SW 1271 (cell line): Measurements from ENCODE around the gene FFAR1.

Experiments
- DNase-seq, 2 experiments: peaks; one replicate each; lab custom pipeline; 2025; lab: John Stamatoyannopoulos, UW

Gene FFAR1

GRCh38 chr19:35347171-35347929 lies at the start of gene FFAR1:
Gene FFAR1 (plus strand): TSS chr19:35347902. CDS start chr19:35351552, 3,650 bp downstream.
- DNase-seq, result no peak

GRCh38 chr19:35297922-35298321 lies 49.8 kb upstream of the FFAR1 start:
- DNase-seq, result no peak

- DNase-seq, result no peak
Measured at GRCh38 chr19:35298561-35298972, 49.1 kb upstream of the FFAR1 start.

- no peak for DNase-seq
Measured at GRCh38 chr19:35299523-35300338, 48.0 kb upstream of the FFAR1 start.

- no peak for DNase-seq
Measured at GRCh38 chr19:35300339-35300649, 47.4 kb upstream of the FFAR1 start.

- no peak for DNase-seq
Measured at GRCh38 chr19:35301961-35302360, 45.7 kb upstream of the FFAR1 start.

- no peak for DNase-seq
Measured at GRCh38 chr19:35302446-35302845, 45.3 kb upstream of the FFAR1 start.

- no peak for DNase-seq
Measured at GRCh38 chr19:35303357-35303915, 44.3 kb upstream of the FFAR1 start.

GRCh38 chr19:35304036-35304435 lies 43.7 kb upstream of the FFAR1 start:
- no peak for DNase-seq

GRCh38 chr19:35305181-35305580 lies 42.5 kb upstream of the FFAR1 start:
- DNase-seq, result no peak

- no peak for DNase-seq
Measured at GRCh38 chr19:35306473-35307246, 41.0 kb upstream of the FFAR1 start.

GRCh38 chr19:35307931-35308330 lies 39.8 kb upstream of the FFAR1 start:
- no peak for DNase-seq

- DNase-seq, result no peak
Measured at GRCh38 chr19:35308910-35309309, 38.8 kb upstream of the FFAR1 start.

GRCh38 chr19:35309481-35310279 lies 38.0 kb upstream of the FFAR1 start:
- no peak for DNase-seq

GRCh38 chr19:35310331-35310730 lies 37.4 kb upstream of the FFAR1 start:
- DNase-seq, result no peak

GRCh38 chr19:35310811-35311465 lies 36.8 kb upstream of the FFAR1 start:
- no peak for DNase-seq

GRCh38 chr19:35311901-35312665 lies 35.6 kb upstream of the FFAR1 start:
- no peak for DNase-seq

GRCh38 chr19:35313587-35313986 lies 34.1 kb upstream of the FFAR1 start:
- DNase-seq, result no peak

- no peak for DNase-seq
Measured at GRCh38 chr19:35314031-35314430, 33.7 kb upstream of the FFAR1 start.

GRCh38 chr19:35314858-35315470 lies 32.7 kb upstream of the FFAR1 start:
- no peak for DNase-seq
